ENCODE data around the gene GNB2. TPM values are rescaled to one million over a fixed set of nuclear protein-coding genes. Genes with fewer than 3 reads are reported as not detected.

Gene GNB2
- total and polyA plus RNA-seq, 2 of the 13 experiments (the other 11 are each of a cell fraction or from before 2014, with no cell fraction given), result 48.3 to 67.1 TPM

- no peak for TF ChIP-seq GMEB2 (CRISPR knock-in tag; IDR thresholded peaks at IDR 0.05; ENCODE audit: low read depth)
- TF ChIP-seq ZNF235 (CRISPR knock-in tag; IDR thresholded peaks at IDR 0.05; ENCODE audit: borderline replicate concordance), result no peak; the same call in 1 of the 2 replicates
- no peak for TF ChIP-seq MYPOP (CRISPR knock-in tag; IDR thresholded peaks at IDR 0.05)
- TF ChIP-seq CHCHD3 (CRISPR knock-in tag; IDR thresholded peaks at IDR 0.05), result no peak
- no peak for TF ChIP-seq HES4 (CRISPR knock-in tag; IDR thresholded peaks at IDR 0.05; ENCODE audit: borderline replicate concordance)
- TF ChIP-seq ZFP90 (CRISPR knock-in tag; IDR thresholded peaks at IDR 0.05; ENCODE audit: borderline replicate concordance), result 0 out of 2 replicates have a peak, but pooled peaks have one; percentile 69
- TF ChIP-seq ZNF598 (CRISPR knock-in tag; IDR thresholded peaks at IDR 0.05; ENCODE audit: borderline replicate concordance), result no peak
- 0 out of 2 replicates have a peak, but pooled peaks have one; percentile 35 for TF ChIP-seq TFAP4 (IDR thresholded peaks at IDR 0.05; ENCODE audit: borderline replicate concordance, low read depth)
- no peak for TF ChIP-seq ZNF30 (CRISPR knock-in tag; IDR thresholded peaks at IDR 0.05)
- TF ChIP-seq ZNF792 (CRISPR knock-in tag; IDR thresholded peaks at IDR 0.05), result 0 out of 2 replicates have a peak, but pooled peaks have one; percentile 23
- no peak for TF ChIP-seq TCF12 (IDR thresholded peaks at IDR 0.05)
- peak; percentile 79; the same call in 1 of the 2 replicates for TF ChIP-seq TCF12 (CRISPR knock-in tag; IDR thresholded peaks at IDR 0.05)
- no peak; the same call in 1 of the 2 replicates for TF ChIP-seq ZNF556 (CRISPR knock-in tag; IDR thresholded peaks at IDR 0.05; ENCODE audit: borderline replicate concordance)
- TF ChIP-seq ZMAT5 (CRISPR knock-in tag; IDR thresholded peaks at IDR 0.05; ENCODE audit: borderline replicate concordance, low read depth), result no peak
- TF ChIP-seq IKZF4 (CRISPR knock-in tag; IDR thresholded peaks at IDR 0.05; ENCODE audit: borderline replicate concordance, low read depth, not compliant biosample characterization), result no peak
- TF ChIP-seq HDAC1 (CRISPR knock-in tag; IDR thresholded peaks at IDR 0.05), result peak; percentile 84
- TF ChIP-seq MYC (CRISPR knock-in tag; IDR thresholded peaks at IDR 0.05; ENCODE audit: borderline replicate concordance), result peak; percentile 71; the same call in 1 of the 2 replicates
- peak; percentile 90 for TF ChIP-seq ZNF281 (CRISPR knock-in tag; IDR thresholded peaks at IDR 0.05; ENCODE audit: borderline replicate concordance)
- TF ChIP-seq CREM (IDR thresholded peaks at IDR 0.05), result peak; percentile 46; the same call in 1 of the 2 replicates
- TF ChIP-seq CREM (CRISPR knock-in tag; IDR thresholded peaks at IDR 0.05), result no peak
- 0 out of 2 replicates have a peak, but pooled peaks have one; percentile 24 for TF ChIP-seq SP4 (CRISPR knock-in tag; IDR thresholded peaks at IDR 0.05)
- TF ChIP-seq KDM3A (CRISPR knock-in tag; IDR thresholded peaks at IDR 0.05; ENCODE audit: low read depth), result no peak
- TF ChIP-seq SMYD3 (CRISPR knock-in tag; IDR thresholded peaks at IDR 0.05), result 0 out of 2 replicates have a peak, but pooled peaks have one; percentile 34
Observed at GRCh38 chr7:100719523-100720278, 46.2 kb downstream of the GNB2 start (continued).
